ENCODE measurements around the gene TTLL11. TPM values are rescaled to one million over a fixed set of nuclear protein-coding genes. Genes with fewer than 3 reads are reported as not detected.

TTLL11 gene
- total RNA-seq, 1 donor from 2014 or later = 0.75 TPM

GRCh38 chr9:122099271-122099869, 6.3 kb upstream of the TTLL11 start:
- Histone ChIP-seq H3K36me3 (no peaks in the 10 kb centered on the region), H3K4me1 (no peaks in the 10 kb centered on the region), H3K27me3 (peaks cover 37% of the 10 kb centered on the region), H4K20me1 (ENCODE audit: low read depth) (no peaks in the 10 kb centered on the region), H3K9ac (no peak overlapping the region), H3F3A (ENCODE audit: low read depth) (peaks cover 5% of the 10 kb centered on the region), H3K79me2 (ENCODE audit: low read depth) (no peaks in the 10 kb centered on the region), H3K4me3 (no peak overlapping the region), H3K9me3 (ENCODE audit: low read depth) (no peaks in the 10 kb centered on the region), H3K4me2 (no peak overlapping the region), H2AFZ (replicated peaks) (no peak overlapping the region), H3K27ac (no peak overlapping the region)
- TF ChIP-seq, protein P1, sequence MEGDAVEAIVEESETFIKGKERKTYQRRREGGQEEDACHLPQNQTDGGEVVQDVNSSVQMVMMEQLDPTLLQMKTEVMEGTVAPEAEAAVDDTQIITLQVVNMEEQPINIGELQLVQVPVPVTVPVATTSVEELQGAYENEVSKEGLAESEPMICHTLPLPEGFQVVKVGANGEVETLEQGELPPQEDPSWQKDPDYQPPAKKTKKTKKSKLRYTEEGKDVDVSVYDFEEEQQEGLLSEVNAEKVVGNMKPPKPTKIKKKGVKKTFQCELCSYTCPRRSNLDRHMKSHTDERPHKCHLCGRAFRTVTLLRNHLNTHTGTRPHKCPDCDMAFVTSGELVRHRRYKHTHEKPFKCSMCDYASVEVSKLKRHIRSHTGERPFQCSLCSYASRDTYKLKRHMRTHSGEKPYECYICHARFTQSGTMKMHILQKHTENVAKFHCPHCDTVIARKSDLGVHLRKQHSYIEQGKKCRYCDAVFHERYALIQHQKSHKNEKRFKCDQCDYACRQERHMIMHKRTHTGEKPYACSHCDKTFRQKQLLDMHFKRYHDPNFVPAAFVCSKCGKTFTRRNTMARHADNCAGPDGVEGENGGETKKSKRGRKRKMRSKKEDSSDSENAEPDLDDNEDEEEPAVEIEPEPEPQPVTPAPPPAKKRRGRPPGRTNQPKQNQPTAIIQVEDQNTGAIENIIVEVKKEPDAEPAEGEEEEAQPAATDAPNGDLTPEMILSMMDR (IDR thresholded peaks at IDR 0.05) = peak; percentile 91
- TF ChIP-seq EZH2phosphoT487 (IDR thresholded peaks at IDR 0.05) (no peak), EZH2 (IDR thresholded peaks at IDR 0.05) (no peak)
- peaks cover 11% of the 10 kb centered on the region for H3K4me1 Mint-ChIP-seq
- DNase-seq (ENCODE audit: low spot score) = peak; percentile 91
- peaks cover 18% of the 10 kb centered on the region for H3K27me3 Mint-ChIP-seq (ENCODE audit: insufficient read depth, low read depth)
- H3K9me3 Mint-ChIP-seq = peaks cover 6% of the 10 kb centered on the region
- peak overlapping the region; percentile 19 for H3K27ac Mint-ChIP-seq
- no peaks in the 10 kb centered on the region for H3K36me3 Mint-ChIP-seq
- peak overlapping the region; percentile 3 for H3K4me3 Mint-ChIP-seq

GRCh38 chr9:122097679-122098315, 4.7 kb upstream of the TTLL11 start:
- Histone ChIP-seq H3F3A (ENCODE audit: low read depth) (peaks cover 9% of the 10 kb centered on the region), H3K4me1 (peaks cover under 1% of the 10 kb centered on the region), H3K27ac (no peak overlapping the region), H3K9me3 (ENCODE audit: low read depth) (no peaks in the 10 kb centered on the region), H3K4me2 (no peak overlapping the region), H3K9ac (no peak overlapping the region), H3K79me2 (ENCODE audit: low read depth) (no peaks in the 10 kb centered on the region), H2AFZ (replicated peaks) (no peak overlapping the region), H3K36me3 (no peaks in the 10 kb centered on the region), H3K4me3 (no peak overlapping the region), H3K27me3 (peaks cover 52% of the 10 kb centered on the region), H4K20me1 (ENCODE audit: low read depth) (no peaks in the 10 kb centered on the region)
- peaks cover 22% of the 10 kb centered on the region for H3K27me3 Mint-ChIP-seq (ENCODE audit: insufficient read depth, low read depth)
- H3K9me3 Mint-ChIP-seq = no peaks in the 10 kb centered on the region
- H3K27ac Mint-ChIP-seq = no peak overlapping the region
- no peaks in the 10 kb centered on the region for H3K36me3 Mint-ChIP-seq
- H3K4me1 Mint-ChIP-seq = peaks cover 11% of the 10 kb centered on the region
- H3K4me3 Mint-ChIP-seq = no peak overlapping the region
- no peak for TF ChIP-seq EZH2 (IDR thresholded peaks at IDR 0.05)
- TF ChIP-seq, protein P1 (IDR thresholded peaks at IDR 0.05) = no peak
- TF ChIP-seq EZH2phosphoT487 (IDR thresholded peaks at IDR 0.05) = no peak
- no peak for DNase-seq (ENCODE audit: low spot score)

DNA sequence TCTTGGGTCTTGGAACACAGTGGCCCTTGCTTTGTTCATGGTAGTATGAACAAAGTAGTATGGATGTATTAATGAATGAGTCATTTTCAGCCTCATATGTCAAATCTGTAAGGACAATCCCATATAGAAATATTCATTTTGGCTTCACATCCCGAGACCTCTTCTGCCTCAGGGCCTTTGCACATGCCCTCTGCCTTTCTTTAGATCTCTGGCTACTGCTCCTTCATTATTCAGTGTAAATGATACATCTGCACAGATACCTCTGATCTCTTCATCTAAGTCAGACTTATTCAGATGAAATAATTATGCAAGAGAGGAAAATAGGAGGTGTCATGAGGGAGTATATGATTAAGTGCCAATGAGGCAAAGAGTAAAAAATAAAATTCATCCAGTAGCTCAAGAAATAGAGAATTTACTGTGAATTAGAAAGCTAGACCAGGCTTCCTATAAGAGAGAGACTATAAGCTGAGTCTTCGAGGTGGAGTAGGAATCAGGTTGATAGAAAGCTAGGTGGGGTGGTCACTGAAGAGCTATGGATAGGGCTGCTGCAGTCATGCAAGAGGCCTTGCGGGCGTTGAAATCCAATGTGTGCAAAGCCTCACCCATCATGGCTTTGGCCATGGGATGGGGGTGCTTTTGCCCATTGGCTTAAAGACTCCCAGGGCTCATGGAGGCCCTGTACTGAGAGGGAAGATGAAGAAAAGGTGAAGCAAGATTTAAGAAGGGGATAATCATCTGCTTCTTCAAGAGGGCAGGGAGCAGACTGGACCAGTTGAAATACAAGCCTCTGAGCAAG, 3.7 kb upstream of the TTLL11 start:
- H4K20me1 ChIP-seq (ENCODE audit: low read depth) = peaks cover 2% of the 10 kb centered on the region
- no peaks in the 10 kb centered on the region for H3K36me3 Mint-ChIP-seq
- TF ChIP-seq, protein P1 (IDR thresholded peaks at IDR 0.05) = no peak
- TF ChIP-seq EZH2 (IDR thresholded peaks at IDR 0.05) = no peak
- no peak for TF ChIP-seq EZH2phosphoT487 (IDR thresholded peaks at IDR 0.05)
- H3K27ac ChIP-seq = no peak overlapping the region
- H3K9me3 Mint-ChIP-seq = no peaks in the 10 kb centered on the region
- H3K4me1 ChIP-seq = peaks cover 7% of the 10 kb centered on the region
- peaks cover 15% of the 10 kb centered on the region for H3K4me1 Mint-ChIP-seq
- H3K9me3 ChIP-seq (ENCODE audit: low read depth) = no peaks in the 10 kb centered on the region
- H3K9ac ChIP-seq = no peak overlapping the region
- H3K27me3 Mint-ChIP-seq (ENCODE audit: insufficient read depth, low read depth) = peaks cover 25% of the 10 kb centered on the region
- H3K27me3 ChIP-seq = peaks cover 61% of the 10 kb centered on the region
- H2AFZ ChIP-seq (replicated peaks) = no peak overlapping the region
- H3F3A ChIP-seq (ENCODE audit: low read depth) = peaks cover 9% of the 10 kb centered on the region
- no peak overlapping the region for H3K4me3 Mint-ChIP-seq
- no peak overlapping the region for H3K4me2 ChIP-seq
- H3K79me2 ChIP-seq (ENCODE audit: low read depth) = no peaks in the 10 kb centered on the region
- no peak for DNase-seq (ENCODE audit: low spot score)
- H3K27ac Mint-ChIP-seq = no peak overlapping the region
- H3K4me3 ChIP-seq = no peak overlapping the region
- H3K36me3 ChIP-seq = no peaks in the 10 kb centered on the region

Data from neural progenitor cell (in vitro differentiated cells).